GM18502 (cell line): ENCODE measurements around the gene MCRIP2.

Source experiments
- ATAC-seq: cut with Tn5 transposase; IDR thresholded peaks from one replicate; pipeline ENCODE4 v1.9.1; 2021; ENCODE audit warnings: mild to moderate bottlenecking; ENCODE audit not compliant: unreplicated experiment, poor library complexity

The MCRIP2 gene

DNA sequence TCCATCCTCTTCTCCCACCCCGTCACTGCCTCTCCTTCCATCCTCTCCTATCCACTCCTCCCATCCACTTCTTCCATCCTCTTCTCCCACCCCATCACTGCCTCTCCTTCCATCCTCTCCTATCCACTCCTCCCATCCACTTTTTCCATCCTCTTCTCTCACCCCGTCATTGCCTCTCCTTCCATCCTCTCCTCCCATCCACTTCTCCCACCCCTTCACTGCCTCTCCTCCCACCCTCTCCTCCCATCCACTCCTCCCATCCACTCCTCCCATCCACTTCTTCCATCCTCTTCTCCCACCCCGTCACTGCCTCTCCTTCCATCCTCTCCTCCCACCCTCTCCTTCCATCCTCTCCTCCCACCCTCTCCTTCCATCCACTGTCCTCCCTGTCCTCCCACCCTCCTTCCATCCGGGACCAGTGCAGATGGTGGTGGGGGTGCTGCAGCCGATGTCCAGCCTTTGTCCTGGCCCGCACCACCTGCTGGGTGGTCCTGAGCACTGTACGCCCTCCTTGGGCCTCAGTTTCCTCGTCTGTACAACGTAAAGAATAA lies 9.7 kb upstream of the MCRIP2 start:
- no peak for ATAC-seq

DNA sequence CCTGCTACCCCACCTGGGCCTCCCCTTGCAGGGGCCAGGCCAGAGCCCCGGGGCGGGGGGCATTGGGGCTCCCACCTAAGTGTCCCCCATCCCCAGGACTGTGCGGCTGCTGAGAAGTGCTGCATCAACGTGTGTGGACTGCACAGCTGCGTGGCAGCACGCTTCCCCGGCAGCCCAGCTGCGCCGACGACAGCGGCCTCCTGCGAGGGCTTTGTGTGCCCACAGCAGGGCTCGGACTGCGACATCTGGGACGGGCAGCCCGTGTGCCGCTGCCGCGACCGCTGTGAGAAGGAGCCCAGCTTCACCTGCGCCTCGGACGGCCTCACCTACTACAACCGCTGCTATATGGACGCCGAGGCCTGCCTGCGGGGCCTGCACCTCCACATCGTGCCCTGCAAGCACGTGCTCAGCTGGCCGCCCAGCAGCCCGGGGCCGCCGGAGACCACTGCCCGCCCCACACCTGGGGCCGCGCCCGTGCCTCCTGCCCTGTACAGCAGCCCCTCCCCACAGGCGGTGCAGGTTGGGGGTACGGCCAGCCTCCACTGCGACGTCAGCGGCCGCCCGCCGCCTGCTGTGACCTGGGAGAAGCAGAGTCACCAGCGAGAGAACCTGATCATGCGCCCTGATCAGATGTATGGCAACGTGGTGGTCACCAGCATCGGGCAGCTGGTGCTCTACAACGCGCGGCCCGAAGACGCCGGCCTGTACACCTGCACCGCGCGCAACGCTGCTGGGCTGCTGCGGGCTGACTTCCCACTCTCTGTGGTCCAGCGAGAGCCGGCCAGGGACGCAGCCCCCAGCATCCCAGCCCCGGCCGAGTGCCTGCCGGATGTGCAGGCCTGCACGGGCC lies 8.9 kb upstream of the MCRIP2 start:
- ATAC-seq = no peak

DNA sequence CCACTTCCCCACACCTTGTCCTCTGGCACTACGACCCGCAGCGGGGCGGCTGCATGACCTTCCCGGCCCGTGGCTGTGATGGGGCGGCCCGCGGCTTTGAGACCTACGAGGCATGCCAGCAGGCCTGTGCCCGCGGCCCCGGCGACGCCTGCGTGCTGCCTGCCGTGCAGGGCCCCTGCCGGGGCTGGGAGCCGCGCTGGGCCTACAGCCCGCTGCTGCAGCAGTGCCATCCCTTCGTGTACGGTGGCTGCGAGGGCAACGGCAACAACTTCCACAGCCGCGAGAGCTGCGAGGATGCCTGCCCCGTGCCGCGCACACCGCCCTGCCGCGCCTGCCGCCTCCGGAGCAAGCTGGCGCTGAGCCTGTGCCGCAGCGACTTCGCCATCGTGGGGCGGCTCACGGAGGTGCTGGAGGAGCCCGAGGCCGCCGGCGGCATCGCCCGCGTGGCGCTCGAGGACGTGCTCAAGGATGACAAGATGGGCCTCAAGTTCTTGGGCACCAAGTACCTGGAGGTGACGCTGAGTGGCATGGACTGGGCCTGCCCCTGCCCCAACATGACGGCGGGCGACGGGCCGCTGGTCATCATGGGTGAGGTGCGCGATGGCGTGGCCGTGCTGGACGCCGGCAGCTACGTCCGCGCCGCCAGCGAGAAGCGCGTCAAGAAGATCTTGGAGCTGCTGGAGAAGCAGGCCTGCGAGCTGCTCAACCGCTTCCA lies 8.1 kb upstream of the MCRIP2 start:
- ATAC-seq = no peak

DNA sequence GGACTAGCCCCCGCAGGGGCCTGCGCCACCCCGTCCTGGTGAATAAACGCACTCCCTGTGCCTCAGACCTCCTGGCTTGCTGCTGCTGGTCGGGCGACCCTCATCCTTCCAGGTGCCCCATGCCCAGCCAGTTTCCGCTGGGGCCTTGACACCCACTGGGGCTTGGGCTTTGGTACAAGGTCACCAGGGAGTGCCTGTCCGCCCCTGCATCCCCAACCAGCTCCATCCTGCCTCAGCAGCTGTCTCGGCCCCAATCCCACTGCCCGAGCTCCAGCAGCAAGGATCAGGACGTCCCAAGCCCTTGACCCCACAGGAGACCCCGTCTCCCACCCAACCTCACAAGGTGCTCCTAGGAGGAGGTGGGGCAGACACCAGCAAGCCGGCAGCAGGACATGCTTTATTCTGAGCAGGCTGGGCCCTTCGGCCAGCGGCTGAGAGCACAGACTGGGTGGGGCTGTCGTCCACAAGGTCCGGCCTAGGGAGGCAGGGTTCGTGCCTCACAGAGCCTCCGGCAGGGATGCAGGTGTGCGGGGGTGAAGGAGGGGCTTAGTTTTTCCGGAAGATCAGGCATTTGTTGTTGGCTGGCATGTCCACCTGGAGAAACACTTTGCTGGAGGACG lies 7.5 kb upstream of the MCRIP2 start:
- ATAC-seq = no peak

DNA sequence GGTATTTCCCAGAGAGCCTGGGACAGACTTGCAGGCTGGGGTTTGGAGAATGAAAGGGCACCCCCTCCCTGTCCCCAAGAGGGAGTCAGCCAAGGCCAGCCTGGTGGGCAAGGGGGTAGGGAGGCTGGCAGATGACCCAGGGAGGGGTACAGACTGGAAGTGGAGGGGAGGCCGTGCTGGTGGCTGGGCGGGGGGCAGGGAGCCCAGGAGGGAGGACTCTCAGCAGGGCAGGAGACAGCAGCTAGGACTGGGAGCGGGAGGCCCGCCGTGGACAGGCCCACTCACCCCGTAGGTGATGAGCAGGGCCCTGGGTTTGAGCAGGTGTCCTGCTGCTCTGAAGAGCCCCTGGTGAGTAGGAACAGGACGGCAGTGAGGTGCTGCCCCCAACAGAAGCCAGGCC lies 6.6 kb upstream of the MCRIP2 start:
- ATAC-seq = no peak

DNA sequence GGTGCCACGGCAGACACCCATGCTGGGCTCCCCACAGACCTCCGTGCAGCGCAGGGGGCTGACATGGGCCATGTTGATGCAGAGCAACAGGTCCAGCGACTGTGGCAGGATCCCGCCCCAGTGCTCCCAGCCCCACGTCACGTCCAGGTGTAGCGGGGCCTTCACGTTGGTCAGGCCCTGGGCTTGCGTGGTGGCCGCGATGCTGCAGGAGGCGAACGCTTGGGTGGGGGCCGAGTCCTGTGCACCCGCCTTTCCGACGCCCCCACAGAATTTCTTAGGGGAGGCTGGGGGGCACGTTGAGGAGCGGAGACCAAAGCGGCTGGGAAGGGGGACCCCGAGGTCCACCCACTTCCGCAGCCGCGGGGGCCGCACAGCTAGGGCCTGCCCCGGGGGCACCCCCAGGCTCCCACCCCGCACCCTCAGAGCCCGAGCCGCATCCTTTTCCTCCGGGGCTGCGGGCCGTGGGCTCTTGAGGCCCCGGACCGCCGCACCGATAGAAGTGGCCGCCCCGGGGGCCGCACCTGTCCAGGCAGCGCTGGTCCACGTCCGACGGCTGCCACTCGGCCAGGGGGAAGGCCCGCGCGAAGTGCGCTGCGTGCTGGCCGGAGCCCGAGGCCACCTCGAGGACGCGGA lies 5.9 kb upstream of the MCRIP2 start:
- ATAC-seq = peak; percentile 7

DNA sequence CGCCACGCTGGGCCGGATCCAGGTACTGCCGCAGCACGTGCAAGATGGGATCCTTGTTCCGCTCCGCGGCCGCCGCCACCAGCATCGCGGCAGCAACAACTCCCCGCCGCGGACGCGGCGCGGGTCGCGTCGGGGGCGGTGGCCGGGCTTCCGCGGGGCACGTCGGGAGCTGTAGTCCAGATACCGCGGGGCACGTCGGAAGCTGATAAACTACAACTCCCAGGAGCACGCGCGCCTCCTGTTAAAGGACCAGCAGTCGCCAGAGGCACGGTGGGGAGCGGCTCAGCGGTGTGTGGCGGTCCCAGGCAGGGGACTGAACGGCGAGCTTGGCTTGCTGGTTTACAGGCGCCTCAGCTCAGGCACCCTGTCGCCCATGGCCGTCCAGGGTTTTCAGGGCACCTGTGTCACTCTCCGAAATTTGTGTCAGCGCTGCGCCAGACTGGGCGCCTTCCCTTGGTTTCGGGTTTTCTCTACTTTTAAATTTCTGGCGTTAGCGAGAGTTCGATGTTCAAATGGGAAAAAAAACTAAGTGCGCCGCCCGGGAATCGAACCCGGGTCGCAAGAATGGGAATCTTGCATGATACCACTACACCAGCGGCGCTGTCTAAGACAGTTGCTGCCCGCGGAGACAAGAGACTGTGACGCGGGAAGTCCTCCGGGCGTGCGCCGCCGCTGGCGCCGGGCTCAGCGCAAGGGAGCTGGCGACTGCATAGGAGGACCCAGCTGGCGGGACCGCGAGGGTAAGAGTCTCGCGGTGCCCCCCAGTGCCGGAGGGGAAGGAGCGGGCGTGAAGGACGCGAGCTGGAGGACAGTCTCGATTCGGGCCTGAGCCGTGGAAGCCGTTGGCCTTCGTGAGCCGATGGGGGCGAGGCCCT lies 5.2 kb upstream of the MCRIP2 start, which contains the start of gene METTL26:
TSS of gene METTL26 (minus strand) at position 100 of the 875 bp plus-strand sequence. CDS start at position 85, 15 bp downstream.
- ATAC-seq = peak; percentile 70

DNA sequence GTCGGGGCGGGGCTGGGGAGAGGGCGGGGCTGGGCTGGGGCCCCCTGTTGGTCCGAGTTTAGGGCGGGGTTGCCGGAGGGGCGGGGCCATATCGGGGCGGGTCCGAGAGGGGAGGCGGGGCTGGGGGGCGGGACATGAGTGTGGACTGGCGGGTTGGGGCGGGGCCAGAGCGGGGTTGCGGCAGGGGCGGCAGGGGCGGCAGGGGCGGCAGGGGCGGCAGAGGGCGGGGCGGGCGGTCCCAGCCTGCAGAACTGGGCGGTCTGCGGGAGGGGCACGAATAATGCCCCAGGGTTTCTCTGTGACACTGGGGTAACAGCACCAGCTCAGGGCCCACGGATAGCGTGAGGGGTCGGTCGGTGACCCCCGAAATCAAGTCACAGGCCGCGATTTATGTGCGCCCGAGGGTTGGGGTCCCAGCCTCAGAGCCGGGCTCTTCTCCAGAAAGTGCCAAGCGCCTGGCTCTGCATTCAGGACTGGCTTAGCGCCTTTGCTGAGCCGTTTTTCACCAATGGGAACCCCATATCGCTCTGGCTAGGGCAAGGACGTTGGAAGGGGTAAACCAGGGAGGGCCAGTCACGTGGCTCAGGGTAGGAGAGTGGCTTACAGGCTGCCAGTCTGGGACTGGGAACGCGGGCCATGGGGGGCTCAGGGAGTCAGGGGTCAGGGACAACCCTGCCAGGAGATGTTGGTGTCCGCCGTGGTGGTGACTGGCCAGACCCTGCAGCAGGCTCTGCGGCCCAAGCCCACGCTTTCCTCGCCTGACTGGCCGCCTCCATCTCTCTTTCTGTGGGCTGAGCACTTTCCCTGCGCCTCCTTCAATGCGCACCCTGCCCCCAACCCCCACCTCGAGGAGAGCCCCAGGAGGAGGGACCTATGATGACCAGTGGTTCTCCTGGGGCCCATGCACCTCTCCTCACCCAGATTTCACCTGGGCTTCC lies 4.3 kb upstream of the MCRIP2 start:
- ATAC-seq = no peak

DNA sequence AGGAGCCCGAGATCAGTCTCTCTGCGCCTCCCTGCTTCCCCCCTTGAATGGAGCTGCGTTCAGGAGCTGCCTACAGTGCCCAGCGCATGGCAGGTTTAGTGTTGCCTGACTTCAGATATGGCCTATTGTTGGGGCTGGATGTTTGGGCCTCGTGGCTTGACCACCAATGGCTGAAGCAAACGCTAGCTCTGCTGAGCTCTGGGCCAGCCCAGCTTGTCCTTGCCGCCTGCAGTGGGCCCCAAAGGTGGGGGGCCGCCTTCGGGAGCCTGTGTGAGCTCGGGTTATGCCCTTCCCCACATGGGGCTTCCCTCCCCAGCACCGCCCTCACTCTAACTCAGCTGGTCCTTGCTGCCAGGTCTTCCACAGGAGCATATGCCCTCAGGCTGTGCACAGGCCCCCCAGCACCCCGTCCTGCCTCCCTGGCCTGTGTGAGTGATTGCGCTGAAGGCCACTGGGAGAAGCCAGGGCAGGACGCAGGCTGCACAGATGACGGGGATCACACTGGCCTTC lies 3.5 kb upstream of the MCRIP2 start:
- ATAC-seq = no peak

DNA sequence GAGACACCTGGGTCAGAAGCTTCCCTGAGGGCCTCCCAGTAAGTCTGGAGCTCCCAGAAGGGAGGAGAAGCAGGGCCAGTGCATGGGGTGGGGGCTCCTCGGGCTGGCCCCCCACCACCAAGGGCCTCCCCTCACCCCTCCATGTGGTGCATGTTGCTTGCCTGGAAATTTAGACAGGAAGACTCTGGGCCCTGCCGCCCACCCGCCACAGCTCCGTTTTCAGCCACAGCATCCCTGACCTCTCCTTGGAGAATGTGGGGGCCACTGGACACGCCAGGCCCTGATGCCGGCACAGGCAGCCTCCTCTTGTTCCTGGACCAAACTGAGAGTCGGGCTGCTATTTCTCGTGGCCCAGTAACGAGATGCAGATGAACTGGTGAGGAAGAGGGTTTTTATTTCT lies 2.8 kb upstream of the MCRIP2 start:
- no peak for ATAC-seq

DNA sequence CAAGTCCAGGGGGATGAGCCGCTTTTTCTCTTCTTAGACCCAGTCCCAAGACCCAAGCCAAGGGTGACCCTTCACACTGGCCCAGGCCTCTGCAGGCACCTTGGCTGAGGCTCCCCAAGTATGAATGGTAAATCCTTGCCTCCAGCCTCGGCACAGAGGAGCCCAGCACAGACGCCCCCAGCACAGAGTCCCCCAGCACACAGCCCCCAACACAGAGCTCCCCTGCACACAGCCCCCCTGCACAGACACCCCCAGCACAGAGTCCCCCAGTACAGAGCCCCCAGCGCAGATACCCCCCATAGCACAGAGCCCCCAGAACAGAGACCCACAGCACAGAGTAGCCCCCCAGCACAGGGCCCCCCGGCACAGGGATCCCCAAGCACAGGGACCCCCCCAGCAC lies 1.0 kb upstream of the MCRIP2 start:
- ATAC-seq = no peak

DNA sequence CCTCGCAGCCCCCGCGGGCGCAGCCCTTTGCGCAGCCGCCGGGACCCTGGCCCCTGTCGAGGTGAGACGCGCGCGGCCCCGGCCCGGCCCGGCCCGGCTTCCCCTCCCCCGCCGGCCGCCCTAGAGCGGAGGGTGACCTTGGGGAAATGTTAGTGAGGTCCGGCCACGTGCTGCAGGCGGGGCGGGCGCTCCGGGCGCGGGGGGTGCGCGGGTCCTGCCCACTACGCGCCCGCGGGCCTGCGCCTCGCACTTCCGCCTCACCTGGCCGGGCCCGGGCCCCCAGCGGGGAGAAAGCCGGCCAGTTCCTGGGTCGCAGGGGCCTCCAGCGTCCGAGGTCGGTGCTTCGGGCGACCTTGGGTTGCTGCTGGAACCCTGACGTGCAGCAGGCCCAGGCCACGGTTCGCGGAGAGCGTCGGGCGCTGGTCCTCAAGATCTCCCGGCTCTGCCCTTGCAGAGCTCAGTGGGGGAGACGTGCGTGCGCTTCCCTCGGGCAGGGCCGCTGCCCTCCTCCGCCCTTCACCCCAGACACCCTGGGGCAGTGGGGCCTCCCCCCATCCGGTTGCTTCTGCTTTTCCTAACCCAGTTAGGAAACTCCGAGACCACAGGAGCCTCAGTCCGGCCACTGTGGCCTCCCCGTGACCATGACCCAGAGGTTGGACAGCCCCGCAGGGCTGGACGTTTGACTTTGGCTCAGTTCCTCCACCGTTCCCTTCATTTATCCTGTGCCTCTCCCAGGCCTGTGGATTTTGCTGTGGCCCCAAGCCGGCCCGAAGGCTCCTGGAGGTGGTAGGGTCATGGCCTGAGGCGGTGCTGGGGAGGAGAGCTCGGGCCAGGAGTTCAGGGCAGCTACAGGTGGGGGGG lies 791 bp downstream of the MCRIP2 start:
- ATAC-seq = peak; percentile 40

DNA sequence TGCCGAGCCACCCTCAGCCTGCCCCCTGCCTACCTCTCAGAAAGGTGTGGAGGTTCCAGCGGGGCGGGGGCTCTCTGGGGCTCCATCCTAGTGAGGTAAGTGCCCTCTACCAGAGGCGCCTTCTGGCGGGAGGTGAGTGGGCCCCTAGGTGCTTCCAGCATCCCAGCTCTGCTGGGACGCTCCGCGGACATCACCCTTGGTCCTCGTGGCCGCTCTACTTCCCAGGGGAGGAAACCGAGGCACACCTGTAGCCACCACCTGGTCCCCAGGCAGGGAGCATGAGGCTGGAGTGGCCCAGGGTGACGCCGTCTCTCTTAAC lies 1.4 kb downstream of the MCRIP2 start:
- ATAC-seq = no peak

DNA sequence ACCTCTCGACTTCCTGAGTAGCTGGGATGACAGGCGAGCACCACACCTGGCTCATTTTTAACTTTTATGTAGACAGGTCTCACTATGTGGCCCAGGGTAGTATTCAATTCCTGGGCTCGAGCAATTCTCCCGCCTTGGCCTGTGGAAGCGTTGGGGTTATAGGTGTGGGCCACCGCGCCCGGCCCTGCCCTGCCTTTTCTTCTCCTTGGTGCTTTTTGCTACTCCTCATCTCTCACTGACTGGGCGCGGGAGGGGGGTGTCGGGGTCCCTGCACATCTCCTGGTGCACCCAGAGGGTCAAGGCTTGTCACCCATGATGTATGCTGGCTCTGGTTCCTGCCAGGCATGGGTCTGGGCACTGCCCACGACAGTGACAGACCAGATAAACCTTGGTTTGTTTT lies 2.9 kb downstream of the MCRIP2 start:
- no peak for ATAC-seq

DNA sequence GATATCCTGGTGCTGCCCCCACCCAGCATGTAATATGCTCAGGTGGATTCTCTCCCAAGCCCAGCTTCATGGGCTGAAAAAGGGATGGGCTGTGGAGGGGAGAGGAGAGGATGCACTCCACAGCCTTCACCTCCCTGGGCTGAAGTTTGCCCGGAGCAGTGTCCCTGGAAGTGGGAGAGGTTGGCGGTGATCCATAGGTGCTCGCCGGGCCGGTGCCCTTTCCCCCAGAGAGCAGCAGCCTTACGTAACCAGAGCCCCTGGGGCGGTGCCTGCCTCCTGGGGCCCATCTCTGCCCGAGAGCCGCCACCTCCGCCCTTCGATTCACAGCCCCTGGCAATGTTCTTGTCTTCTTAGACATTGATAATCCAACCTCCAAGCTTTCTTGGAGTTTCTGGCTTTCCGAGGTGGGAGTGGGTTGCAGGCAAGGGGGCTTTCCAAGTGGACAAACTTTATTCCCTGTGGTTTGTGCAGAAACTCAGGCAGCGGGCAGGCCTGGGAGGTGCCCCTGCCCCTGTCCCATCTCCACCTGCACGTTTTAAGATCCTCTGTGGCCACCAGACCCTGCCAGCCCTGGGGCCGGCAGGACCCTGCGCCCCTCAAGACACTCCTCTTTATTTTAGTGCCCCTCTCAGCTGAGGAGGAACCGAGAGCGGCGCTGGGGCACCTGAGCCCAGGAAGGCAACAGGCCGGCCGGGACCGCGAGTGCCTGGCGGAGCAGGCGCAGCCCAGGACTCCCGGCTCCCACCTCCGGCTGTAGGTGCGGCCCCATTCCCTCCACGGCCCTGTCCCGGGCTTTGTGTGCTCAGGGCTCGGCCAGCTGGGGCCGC lies 4.4 kb downstream of the MCRIP2 start:
- no peak for ATAC-seq

DNA sequence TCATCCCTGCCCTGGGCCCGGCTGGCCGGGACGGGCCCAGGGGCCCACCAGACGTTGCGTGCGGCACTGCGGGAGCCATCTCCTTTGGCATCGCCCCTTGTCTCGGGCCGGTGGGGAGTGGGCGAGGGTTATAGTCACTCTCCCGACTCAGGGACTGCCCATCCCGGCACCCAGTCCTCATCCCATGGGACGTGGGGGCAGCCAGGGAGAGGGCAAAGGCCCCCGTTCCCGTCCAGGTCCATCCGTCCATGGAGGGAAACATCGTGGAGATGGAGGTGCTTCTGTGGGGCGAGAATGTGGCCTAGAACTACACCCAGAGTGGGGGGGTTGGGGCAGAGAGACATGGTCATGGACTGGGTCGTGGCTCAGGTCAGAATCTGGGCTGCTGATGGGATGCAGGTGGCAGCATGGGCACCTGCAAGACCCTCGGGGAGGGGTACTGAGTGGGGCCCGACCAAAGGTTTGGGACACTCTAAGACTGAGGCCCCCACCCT lies 5.1 kb downstream of the MCRIP2 start:
- no peak for ATAC-seq
